GM19372 (cell line): ENCODE measurements around the gene GIMAP1.
"Not testable (repeated sequence)": the region's sequence is repeated elsewhere in the genome, so short reads cannot be mapped to it uniquely, and the experiment has no call there.

Experiments
- ATAC-seq: cut with Tn5 transposase; IDR thresholded peaks from one replicate; pipeline ENCODE4 v1.9.1; 2021; ENCODE audit warnings: mild to moderate bottlenecking, low read depth, moderate library complexity; ENCODE audit not compliant: unreplicated experiment

GIMAP1 gene

DNA sequence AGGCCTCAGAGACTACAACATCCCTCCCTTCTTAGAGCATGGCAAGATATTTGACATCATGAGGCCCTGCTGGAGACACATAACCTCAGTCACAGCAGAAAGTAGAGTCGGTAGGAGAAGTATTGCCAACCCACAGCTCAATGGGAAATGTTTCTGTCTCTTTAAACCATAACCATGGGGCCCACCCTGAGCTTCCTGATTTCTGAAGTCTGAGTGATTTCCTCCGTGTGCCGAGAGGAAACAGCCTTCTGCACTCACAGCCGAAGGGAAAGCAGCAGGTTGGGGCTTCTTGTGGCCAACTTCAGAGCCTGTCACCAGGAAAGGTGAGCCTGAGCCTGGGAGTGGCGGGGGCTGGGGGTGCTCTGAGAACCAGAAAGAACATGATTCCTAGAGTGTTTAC is at the start of gene GIMAP1:
Gene GIMAP1, plus strand, starts transcription at position 246 of the 400 bp plus-strand sequence. CDS start 2,435 bp downstream, outside the sequence.
- no peak for ATAC-seq

GRCh38 chr7:150668472-150668911 is 47.9 kb upstream of the GIMAP1 start:
- ATAC-seq, result peak; percentile 70

DNA sequence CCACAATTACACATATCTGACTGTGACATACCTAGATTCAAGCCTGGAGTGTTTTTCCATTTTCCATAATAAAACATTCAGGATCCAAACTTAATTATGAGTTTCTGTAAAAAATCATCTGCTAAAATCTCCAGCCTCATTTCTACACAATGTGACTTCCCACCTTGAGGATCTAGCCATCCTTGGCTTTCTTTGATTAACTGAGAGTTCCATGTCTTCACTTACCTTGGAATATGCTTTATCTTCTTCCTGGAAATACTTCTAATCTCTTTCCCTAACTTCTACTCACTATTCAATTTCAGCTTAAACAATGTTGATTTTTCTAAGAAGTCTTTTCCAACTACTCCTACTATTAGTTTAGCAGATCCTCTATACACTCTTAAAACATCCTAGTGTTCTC is 47.4 kb upstream of the GIMAP1 start:
- ATAC-seq, result no peak

GRCh38 chr7:150671798-150672585 is 44.4 kb upstream of the GIMAP1 start:
- not testable (repeated sequence) for ATAC-seq

- no peak for ATAC-seq
Measured at GRCh38 chr7:150675714-150676113, 40.7 kb upstream of the GIMAP1 start.

GRCh38 chr7:150676276-150676675 is 40.1 kb upstream of the GIMAP1 start:
- not testable (repeated sequence) for ATAC-seq

DNA sequence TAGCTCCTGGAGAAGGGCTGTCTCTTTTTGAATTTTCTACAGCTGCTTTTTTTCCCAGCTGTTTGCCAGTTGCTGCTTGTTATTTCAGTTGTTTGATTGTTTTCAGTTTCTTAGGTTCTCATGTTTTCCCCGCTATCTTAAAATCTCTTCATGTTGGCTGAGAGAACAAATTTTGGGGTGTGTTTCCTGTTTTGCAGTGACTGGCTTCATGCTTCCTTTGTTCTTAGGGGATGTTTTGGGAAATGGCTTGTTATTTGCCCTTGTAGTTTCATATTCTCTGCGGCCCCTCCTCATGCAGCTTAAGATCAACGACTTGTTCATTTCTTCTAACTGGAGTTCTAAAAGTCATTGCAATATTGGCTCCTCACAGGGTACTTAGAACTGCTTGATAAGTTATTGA is 39.6 kb upstream of the GIMAP1 start:
- ATAC-seq, result not testable (repeated sequence)

- not testable (repeated sequence) for ATAC-seq
Measured at GRCh38 chr7:150678601-150679000, 37.8 kb upstream of the GIMAP1 start.

- not testable (repeated sequence) for ATAC-seq
Measured at GRCh38 chr7:150680364-150680763, 36.0 kb upstream of the GIMAP1 start.

- peak; percentile 94 for ATAC-seq
Measured at GRCh38 chr7:150685219-150686029, 31.0 kb upstream of the GIMAP1 start, which contains the start of gene GIMAP2. Gene GIMAP2 (plus strand): TSS chr7:150685706. CDS start chr7:150687060, 1,354 bp downstream.

GRCh38 chr7:150686030-150686631 is 30.3 kb upstream of the GIMAP1 start:
- peak; percentile 31 for ATAC-seq

DNA sequence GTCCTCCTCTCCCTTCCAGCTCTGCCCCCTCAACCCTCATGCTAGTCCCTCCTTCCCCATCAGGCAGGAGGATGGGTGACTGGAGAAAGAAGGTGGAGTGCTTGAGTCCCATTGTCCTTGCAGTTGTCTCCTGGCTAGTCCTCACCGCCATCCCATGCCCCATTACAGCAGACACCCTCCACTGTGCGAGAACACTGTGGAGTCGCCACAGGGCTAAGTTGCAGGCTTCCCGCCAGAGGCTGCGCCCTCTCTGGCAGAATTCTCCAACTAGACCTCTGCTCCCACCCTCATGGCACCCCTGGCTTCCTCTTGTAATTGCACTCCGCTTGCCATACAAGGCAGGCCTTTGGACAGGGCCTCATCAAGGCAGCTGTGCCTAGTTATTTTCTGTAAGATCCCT is 27.8 kb upstream of the GIMAP1 start:
- no peak for ATAC-seq

DNA sequence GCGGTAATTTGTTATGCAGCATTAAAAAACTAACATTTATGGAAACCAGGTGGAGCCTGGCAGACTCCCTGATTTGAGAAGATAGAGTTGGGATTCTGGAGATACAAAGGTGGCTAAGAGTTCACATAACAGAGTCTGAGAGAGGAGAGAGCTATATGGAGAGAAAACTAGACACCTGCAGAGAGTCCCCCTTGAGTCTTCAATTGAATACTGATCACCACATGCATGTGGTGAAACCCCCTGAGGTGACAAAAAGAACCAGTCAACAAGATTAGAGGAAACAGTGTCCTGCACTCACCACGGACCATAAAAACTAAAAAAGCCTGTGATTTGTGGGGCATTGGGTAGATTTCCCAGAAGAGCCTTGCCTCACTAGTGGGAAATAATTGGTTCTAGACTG is 20.8 kb upstream of the GIMAP1 start:
- no peak for ATAC-seq

- ATAC-seq, result no peak
Measured at GRCh38 chr7:150703209-150703608, 13.2 kb upstream of the GIMAP1 start.

- no peak for ATAC-seq
Measured at GRCh38 chr7:150715293-150715692, 1.1 kb upstream of the GIMAP1 start.

- no peak for ATAC-seq
Measured at GRCh38 chr7:150715738-150716137, 675 bp upstream of the GIMAP1 start.

GRCh38 chr7:150716939-150717338 is 526 bp downstream of the GIMAP1 start:
- ATAC-seq, result no peak

- no peak for ATAC-seq
Measured at GRCh38 chr7:150717814-150718420, 1.5 kb downstream of the GIMAP1 start.

GRCh38 chr7:150719436-150719835 is 3.0 kb downstream of the GIMAP1 start:
- no peak for ATAC-seq
